ENCODE results near the gene MFN2. TPM values are rescaled to one million over a fixed set of nuclear protein-coding genes. Genes with fewer than 3 reads are reported as not detected.

The MFN2 gene
- total and polyA plus RNA-seq, 9 of the 15 experiments (the other 6 are each of a cell fraction or from before 2014, with no cell fraction given) = 10.5 to 158 (median 87.1) TPM

GRCh38 chr1:12038356-12039163, 58.3 kb downstream of the MFN2 start (continued):
- TF ChIP-seq MAX (CRISPR knock-in tag; IDR thresholded peaks at IDR 0.05) = peak; percentile 94
- no peak for TF ChIP-seq YBX1 (IDR thresholded peaks at IDR 0.05)
- TF ChIP-seq ZBTB5 (IDR thresholded peaks at IDR 0.05) = no peak
- TF ChIP-seq ID3 (CRISPR knock-in tag; IDR thresholded peaks at IDR 0.05) = no peak
- peak; percentile 72; the same call in 1 of the 2 replicates for TF ChIP-seq ID3 (tag; IDR thresholded peaks at IDR 0.05)
- TF ChIP-seq ZNF696 (CRISPR knock-in tag; conservative IDR thresholded peaks at IDR 0.05) = no peak
- TF ChIP-seq, protein P1, sequence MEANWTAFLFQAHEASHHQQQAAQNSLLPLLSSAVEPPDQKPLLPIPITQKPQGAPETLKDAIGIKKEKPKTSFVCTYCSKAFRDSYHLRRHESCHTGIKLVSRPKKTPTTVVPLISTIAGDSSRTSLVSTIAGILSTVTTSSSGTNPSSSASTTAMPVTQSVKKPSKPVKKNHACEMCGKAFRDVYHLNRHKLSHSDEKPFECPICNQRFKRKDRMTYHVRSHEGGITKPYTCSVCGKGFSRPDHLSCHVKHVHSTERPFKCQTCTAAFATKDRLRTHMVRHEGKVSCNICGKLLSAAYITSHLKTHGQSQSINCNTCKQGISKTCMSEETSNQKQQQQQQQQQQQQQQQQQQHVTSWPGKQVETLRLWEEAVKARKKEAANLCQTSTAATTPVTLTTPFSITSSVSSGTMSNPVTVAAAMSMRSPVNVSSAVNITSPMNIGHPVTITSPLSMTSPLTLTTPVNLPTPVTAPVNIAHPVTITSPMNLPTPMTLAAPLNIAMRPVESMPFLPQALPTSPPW (CRISPR knock-in tag; IDR thresholded peaks at IDR 0.05) = peak; percentile 92
- TF ChIP-seq ZBTB12 (CRISPR knock-in tag; IDR thresholded peaks at IDR 0.05) = 0 out of 2 replicates have a peak, but pooled peaks have one; percentile 42
- no peak for TF ChIP-seq FOXJ3 (CRISPR knock-in tag; IDR thresholded peaks at IDR 0.05)
- TF ChIP-seq, protein P2, sequence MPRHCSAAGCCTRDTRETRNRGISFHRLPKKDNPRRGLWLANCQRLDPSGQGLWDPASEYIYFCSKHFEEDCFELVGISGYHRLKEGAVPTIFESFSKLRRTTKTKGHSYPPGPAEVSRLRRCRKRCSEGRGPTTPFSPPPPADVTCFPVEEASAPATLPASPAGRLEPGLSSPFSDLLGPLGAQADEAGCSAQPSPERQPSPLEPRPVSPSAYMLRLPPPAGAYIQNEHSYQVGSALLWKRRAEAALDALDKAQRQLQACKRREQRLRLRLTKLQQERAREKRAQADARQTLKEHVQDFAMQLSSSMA (CRISPR knock-in tag; IDR thresholded peaks at IDR 0.05) = no peak
- 0 out of 2 replicates have a peak, but pooled peaks have one; percentile 75 for TF ChIP-seq TCF7 (IDR thresholded peaks at IDR 0.05; ENCODE audit: borderline replicate concordance)
- peak in 1 of 2 experiments; percentile 28; a peak in 2 of 4 replicates for TF ChIP-seq RAD21 (CRISPR knock-in tag; conservative IDR thresholded peaks at IDR 0.05 in 1 of 2, IDR thresholded peaks at IDR 0.05 in 1 of 2)
- TF ChIP-seq, protein P3, sequence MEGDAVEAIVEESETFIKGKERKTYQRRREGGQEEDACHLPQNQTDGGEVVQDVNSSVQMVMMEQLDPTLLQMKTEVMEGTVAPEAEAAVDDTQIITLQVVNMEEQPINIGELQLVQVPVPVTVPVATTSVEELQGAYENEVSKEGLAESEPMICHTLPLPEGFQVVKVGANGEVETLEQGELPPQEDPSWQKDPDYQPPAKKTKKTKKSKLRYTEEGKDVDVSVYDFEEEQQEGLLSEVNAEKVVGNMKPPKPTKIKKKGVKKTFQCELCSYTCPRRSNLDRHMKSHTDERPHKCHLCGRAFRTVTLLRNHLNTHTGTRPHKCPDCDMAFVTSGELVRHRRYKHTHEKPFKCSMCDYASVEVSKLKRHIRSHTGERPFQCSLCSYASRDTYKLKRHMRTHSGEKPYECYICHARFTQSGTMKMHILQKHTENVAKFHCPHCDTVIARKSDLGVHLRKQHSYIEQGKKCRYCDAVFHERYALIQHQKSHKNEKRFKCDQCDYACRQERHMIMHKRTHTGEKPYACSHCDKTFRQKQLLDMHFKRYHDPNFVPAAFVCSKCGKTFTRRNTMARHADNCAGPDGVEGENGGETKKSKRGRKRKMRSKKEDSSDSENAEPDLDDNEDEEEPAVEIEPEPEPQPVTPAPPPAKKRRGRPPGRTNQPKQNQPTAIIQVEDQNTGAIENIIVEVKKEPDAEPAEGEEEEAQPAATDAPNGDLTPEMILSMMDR (IDR thresholded peaks at IDR 0.05 in 2 of 3, conservative IDR thresholded peaks at IDR 0.05 in 1 of 3; ENCODE audit: insufficient read depth in 2 of 3, low read depth in 1 of 3, low read length in 3 of 3) = no peak
- TF ChIP-seq SREBF2 (CRISPR knock-in tag; IDR thresholded peaks at IDR 0.05) = no peak
- no peak for TF ChIP-seq RBM25 (IDR thresholded peaks at IDR 0.05; ENCODE audit: low read depth, low read length, severe bottlenecking)
- peak; percentile 91 for TF ChIP-seq CXXC5 (CRISPR knock-in tag; IDR thresholded peaks at IDR 0.05)
- TF ChIP-seq GATAD2B (IDR thresholded peaks at IDR 0.05; ENCODE audit: borderline replicate concordance) = no peak; the same call in 1 of the 2 replicates
- TF ChIP-seq ZNF134 (CRISPR knock-in tag; conservative IDR thresholded peaks at IDR 0.05) = no peak
